GM12878 (cell line): ENCODE measurements around the gene PHKA1. TPM values are rescaled to one million over a fixed set of nuclear protein-coding genes. Genes with fewer than 3 reads are reported as not detected.

Experiments
- ATAC-seq: fragments of 200-7000 bp; cut with Tn5 transposase; 3 replicates; pipeline ENCODE4 v1.9.1; 2020; ENCODE audit warnings: mild to moderate bottlenecking, moderate library complexity
- BruUV-seq: library from RNA; stranded (reverse); fragments of 400-500 nt; replicated peaks from 2 replicates; lab custom pipeline; 2021; lab: Mats Ljungman, UMichigan
- CTCF ChIA-PET: fragments of 300-600 bp; sonication (Branson Sonifier 250); formaldehyde crosslinking; extraction: SDS; loops from one replicate; lab custom pipeline; 2021; ENCODE audit warnings: inconsistent platforms; lab: Yijun Ruan, JAX
- POLR2A ChIA-PET: fragments of 350-600 bp; formaldehyde crosslinking; extraction: SDS; loops from one replicate; lab custom pipeline; 2021; ENCODE audit warnings: inconsistent platforms; lab: Charles Lee
- RAD21 ChIA-PET: fragments of 300-600 bp; sonication (Branson Sonifier 250); formaldehyde crosslinking; loops from one replicate; lab custom pipeline; 2023; ENCODE audit warnings: antibody characterized with exemption; ENCODE audit not compliant: unreplicated experiment; lab: Charles Lee
- SMC1A ChIA-PET: fragments of 300-600 bp; sonication (Branson Sonifier 250); formaldehyde crosslinking; loops from one replicate; lab custom pipeline; 2023; ENCODE audit not compliant: unreplicated experiment, uncharacterized antibody; lab: Charles Lee
- DNase-seq: peaks from one replicate; pipeline ENCODE4 v3.0.0-alpha.2; 2011; ENCODE audit warnings: low read depth, low spot score
- FAIRE-seq: peaks from 3 replicates; lab custom pipeline; 2011; peaks lifted over from hg19 to GRCh38; lab: Jason Lieb, UNC
- H2AFZ ChIP-seq: 2 replicates; pipeline ENCODE4 v1.6.0; 2011; ENCODE audit warnings: low read depth, low read length, control low read depth; ENCODE audit not compliant: control insufficient read depth
- H3K27ac ChIP-seq: 2 replicates; pipeline ENCODE4 v1.5.1; 2011; ENCODE audit warnings: control low read depth; ENCODE audit not compliant: control insufficient read depth, insufficient read depth
- H3K27me3 ChIP-seq, 2 experiments: replicated peaks in 1 of 2; 2 replicates each; pipeline versions ENCODE4 v1.6.0 to v1.6.1; 2011; ENCODE audit warnings: low read length in 1 of 2; ENCODE audit not compliant: control insufficient read depth in 2 of 2, insufficient read depth in 2 of 2
- H3K36me3 ChIP-seq, 2 experiments: 2 replicates each; pipeline ENCODE4 v1.5.1; 2011; ENCODE audit warnings: low read length in 1 of 2; ENCODE audit not compliant: control insufficient read depth in 2 of 2, insufficient read depth in 2 of 2
- H3K4me1 ChIP-seq: 2 replicates; pipeline ENCODE4 v1.6.1; 2011; ENCODE audit warnings: mild to moderate bottlenecking, low read length, moderate library complexity, mixed read lengths; ENCODE audit not compliant: control insufficient read depth, insufficient read depth
- H3K4me2 ChIP-seq: 2 replicates; pipeline ENCODE4 v1.6.0; 2011; ENCODE audit warnings: control low read depth; ENCODE audit not compliant: control insufficient read depth, insufficient read depth
- H3K4me3 ChIP-seq: fragments of 200-600 bp; sonication (generic); 2 replicates; pipeline ENCODE4 v1.5.1; 2016
- H3K79me2 ChIP-seq: 2 replicates; pipeline ENCODE4 v1.6.0; 2011; ENCODE audit warnings: low read length; ENCODE audit not compliant: control insufficient read depth, insufficient read depth
- H3K9ac ChIP-seq: 2 replicates; pipeline ENCODE4 v1.8.0; 2011; ENCODE audit warnings: low read length, control low read depth, mixed read lengths; ENCODE audit not compliant: control insufficient read depth, insufficient read depth
- H3K9me3 ChIP-seq: replicated peaks from 3 replicates; pipeline ENCODE4 v1.5.1; 2011; ENCODE audit warnings: mild to moderate bottlenecking, low read length; ENCODE audit not compliant: control insufficient read depth, insufficient read depth
- H4K20me1 ChIP-seq: 2 replicates; pipeline ENCODE4 v1.6.0; 2011; ENCODE audit not compliant: control insufficient read depth, insufficient read depth
- FOXM1 ChIP-seq: IDR thresholded peaks from 2 replicates; pipeline ENCODE4 v1.6.1; 2012; ENCODE audit warnings: low read depth, mild to moderate bottlenecking, inconsistent platforms, low read length, moderate library complexity
- IRF4 ChIP-seq: IDR thresholded peaks from 2 replicates; pipeline ENCODE4 v1.6.1; 2011; ENCODE audit warnings: low read depth, low read length
- JUND ChIP-seq: IDR thresholded peaks from 2 replicates; pipeline ENCODE4 v1.6.1; 2012; ENCODE audit warnings: low read depth, mild to moderate bottlenecking, low read length, improper control_type of control experiment, moderate library complexity
- NR2C2 ChIP-seq: IDR thresholded peaks from 2 replicates; pipeline ENCODE4 v1.6.1; 2011; ENCODE audit warnings: borderline replicate concordance, low read depth; ENCODE audit not compliant: control insufficient read depth, insufficient read length
- NR2F1 ChIP-seq: fragments of 450-650 bp; conservative IDR thresholded peaks from 2 replicates; pipeline ENCODE4 v1.6.1; 2017; ENCODE audit warnings: mild to moderate bottlenecking
- PML ChIP-seq: IDR thresholded peaks from 2 replicates; pipeline ENCODE4 v1.6.1; 2012; ENCODE audit warnings: low read length, inconsistent platforms
- POLR2A ChIP-seq: IDR thresholded peaks from 2 replicates; pipeline ENCODE4 v1.6.1; 2011; ENCODE audit warnings: low read depth, mild to moderate bottlenecking, low read length
- RB1 ChIP-seq: fragments of 450-650 bp; formaldehyde crosslinking; IDR thresholded peaks from 2 replicates; pipeline ENCODE4 v1.6.1; 2017; ENCODE audit warnings: mild to moderate bottlenecking, borderline replicate concordance
- REST ChIP-seq: IDR thresholded peaks from 2 replicates; pipeline ENCODE4 v1.6.1; 2012; ENCODE audit warnings: mild to moderate bottlenecking, low read depth, low read length
- SMARCA5 ChIP-seq: fragments of 450-650 bp; IDR thresholded peaks from 2 replicates; pipeline ENCODE4 v1.6.1; 2017; ENCODE audit warnings: mild to moderate bottlenecking
- SREBF2 ChIP-seq: IDR thresholded peaks from 2 replicates; pipeline ENCODE4 v1.6.1; 2012; ENCODE audit warnings: mild to moderate bottlenecking, low read length
- SUPT20H ChIP-seq: IDR thresholded peaks from 2 replicates; pipeline ENCODE4 v1.6.1; 2011; ENCODE audit warnings: low read depth, mild to moderate bottlenecking, low read length, moderate library complexity, borderline replicate concordance; ENCODE audit not compliant: control insufficient read depth
- YY1 ChIP-seq: IDR thresholded peaks from 2 replicates; pipeline ENCODE4 v1.6.1; 2011; ENCODE audit warnings: low read depth, mild to moderate bottlenecking, low read length
- WGBS: methylation state at CpG from one replicate; pipeline ENCODE4 v1.1.6; 2016; ENCODE audit warnings: low lambda C conversion rate; ENCODE audit not compliant: insufficient replicate concordance, insufficient coverage; ENCODE audit errors: missing lambda C conversion rate; 5-methylcytosine and 5-hydroxymethylcytosine counted together
- in situ Hi-C: fragments of 300-500 bp; cut with MboI; formaldehyde crosslinking; loops from 9 replicates; pipeline ENCODE4 v1.14.3; 2018; ENCODE audit warnings: mixed read lengths
- intact Hi-C: fragments of 100-400 bp; cut with micrococcal nuclease; formaldehyde crosslinking; loops from one replicate; pipeline ENCODE4 v1.14.2; 2022; ENCODE audit not compliant: unreplicated experiment
- polyA plus RNA-seq, 11 experiments: library from polyadenylated mRNA; depleted of rRNA in 4 of 11; unstranded in 6 of 11; stranded (reverse) in 5 of 11; fragments of >200 nt; fragmentation: Nextera tagmentation in 4 of 11; fragmentation: Illumina TruSeq in 1 of 11; extraction: Ambion mirVana in 4 of 11; extraction: Trizol in 1 of 11; gene quantifications; 1 replicate in 1 of 11; 2 replicates in 10 of 11; pipeline versions ENCODE4 v1.2.1 to v1.2.3, GENCODE V29; 2011 to 2016; ENCODE audit warnings: inconsistent platforms in 2 of 11, missing spikeins in 2 of 11, low read depth in 1 of 11
- total RNA-seq, 4 experiments: library from RNA; depleted of rRNA in 3 of 4; stranded (reverse); fragments of >200 nt in 3 of 4; fragmentation: Illumina TruSeq in 1 of 4; extraction: Trizol in 1 of 4; gene quantifications; 2 replicates each; pipeline versions ENCODE4 v1.2.1 to v1.2.3, GENCODE V29; 2013 to 2021

Gene PHKA1
- total and polyA plus RNA-seq, 10 of the 15 experiments (the other 5 are each of a cell fraction or from before 2014, with no cell fraction given): under 0.01 to 0.15 (median 0.05) TPM; not detected in 4

DNA sequence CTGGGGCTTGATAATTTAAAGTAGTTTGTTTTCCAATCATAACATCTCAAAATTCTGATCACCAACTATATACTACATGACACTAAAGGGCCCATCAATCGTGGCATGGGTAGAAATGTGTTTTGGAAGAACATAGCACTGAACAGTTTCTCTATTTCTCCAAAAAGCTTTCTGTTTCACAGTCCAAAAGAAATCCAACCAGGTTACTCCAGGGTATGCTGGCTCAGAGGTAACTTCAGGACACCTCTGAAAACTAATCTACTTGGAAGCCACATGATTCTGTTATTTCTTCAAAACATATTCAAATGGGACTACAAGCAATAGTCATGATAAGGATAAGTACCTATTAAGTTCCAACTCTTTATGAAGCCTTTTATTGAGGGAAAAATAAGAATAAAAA, 8.3 kb downstream of the PHKA1 start:
- Histone ChIP-seq H3K9ac (no peak overlapping the region), H3K79me2 (no peaks in the 10 kb centered on the region), H4K20me1 (no peaks in the 10 kb centered on the region), H3K36me3 (no peaks in the 10 kb centered on the region), H3K4me3 (no peak overlapping the region), H3K4me1 (no peaks in the 10 kb centered on the region), H3K4me2 (no peak overlapping the region), H3K9me3 (no peaks in the 10 kb centered on the region), H3K27me3 (no peaks in the 10 kb centered on the region), H2AFZ (no peak overlapping the region), H3K27ac (no peak overlapping the region)
- in situ Hi-C loops: no loop called here
- 11% methylated on average over 1 of the region's 1 CpG for WGBS
- TF ChIP-seq NR2C2 (no peak), SREBF2 (no peak), PML (no peak), SUPT20H (no peak), RB1 (no peak), YY1 (no peak), SMARCA5 (no peak), FOXM1 (no peak), JUND (no peak), IRF4 (no peak), POLR2A (no peak)
- intact Hi-C loops: no loop called here
- DNase-seq (no peak), ATAC-seq (no peak), FAIRE-seq (no peak)
- ChIA-PET SMC1A (no interaction called here), RAD21 (no interaction called here), CTCF (no interaction called here), POLR2A (no interaction called here)
- no TSS peak for BruUV-seq

- intact Hi-C loops: no loop called here
Observed at GRCh38 chrX:72705111-72705510, 9.0 kb downstream of the PHKA1 start.

More at GRCh38 chrX:72705111-72705510, 9.0 kb downstream of the PHKA1 start:
- Histone ChIP-seq H3K4me1 (no peaks in the 10 kb centered on the region), H3K27ac (no peak overlapping the region), H3K9ac (no peak overlapping the region), H3K27me3 (no peaks in the 10 kb centered on the region), H3K9me3 (no peaks in the 10 kb centered on the region), H3K4me2 (no peak overlapping the region), H3K36me3 (no peaks in the 10 kb centered on the region), H3K79me2 (no peaks in the 10 kb centered on the region), H3K4me3 (no peak overlapping the region), H2AFZ (no peak overlapping the region), H4K20me1 (no peaks in the 10 kb centered on the region)
- ATAC-seq (no peak), DNase-seq (no peak), FAIRE-seq (no peak)
- in situ Hi-C loops: no loop called here
- SMC1A ChIA-PET: no interaction called here
- BruUV-seq: no TSS peak
- TF ChIP-seq REST (no peak), NR2F1 (no peak)
- CTCF ChIA-PET: no interaction called here
- POLR2A ChIA-PET: no interaction called here
- RAD21 ChIA-PET: no interaction called here
